Mammary epithelial cell (primary cell): Measurements from ENCODE around the gene OSTC.

Experiments used
- EZH2 ChIP-seq: IDR thresholded peaks from 2 replicates; pipeline ENCODE4 v1.6.1; 2012; ENCODE audit warnings: low read length, inconsistent platforms, borderline replicate concordance
- TF ChIP-seq, protein P1 (sequence below), 2 donors: IDR thresholded peaks in 1 of 2; conservative IDR thresholded peaks in 1 of 2; 2 replicates each; pipeline ENCODE4 v1.5.1; 2011 to 2012; ENCODE audit warnings: inconsistent platforms in 2 of 2, low read length in 2 of 2, mild to moderate bottlenecking in 2 of 2, control low read depth in 1 of 2, low read depth in 1 of 2; ENCODE audit not compliant: insufficient read depth in 1 of 2; ENCODE audit errors: extremely low read depth in 1 of 2

DNA sequence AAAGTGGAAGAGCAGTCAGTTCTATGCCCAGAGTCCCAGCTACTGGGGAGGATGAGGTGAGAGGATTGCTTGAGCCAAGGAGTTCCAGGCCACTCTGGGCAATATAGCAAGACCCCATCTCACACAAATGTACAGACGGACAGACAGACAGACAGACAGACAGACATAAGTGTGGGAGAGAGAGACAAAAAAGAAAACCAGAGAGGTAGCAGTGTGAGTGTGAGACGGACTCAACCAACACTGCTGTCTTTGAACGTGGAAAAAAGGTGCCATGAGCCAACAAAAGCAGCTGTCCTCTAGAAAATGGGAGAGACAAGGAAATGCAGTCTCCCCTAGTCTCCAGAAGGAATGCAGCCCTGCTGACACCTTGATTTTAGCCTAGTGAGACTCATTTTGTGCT, 48.2 kb upstream of the OSTC start:
- TF ChIP-seq, protein P1, sequence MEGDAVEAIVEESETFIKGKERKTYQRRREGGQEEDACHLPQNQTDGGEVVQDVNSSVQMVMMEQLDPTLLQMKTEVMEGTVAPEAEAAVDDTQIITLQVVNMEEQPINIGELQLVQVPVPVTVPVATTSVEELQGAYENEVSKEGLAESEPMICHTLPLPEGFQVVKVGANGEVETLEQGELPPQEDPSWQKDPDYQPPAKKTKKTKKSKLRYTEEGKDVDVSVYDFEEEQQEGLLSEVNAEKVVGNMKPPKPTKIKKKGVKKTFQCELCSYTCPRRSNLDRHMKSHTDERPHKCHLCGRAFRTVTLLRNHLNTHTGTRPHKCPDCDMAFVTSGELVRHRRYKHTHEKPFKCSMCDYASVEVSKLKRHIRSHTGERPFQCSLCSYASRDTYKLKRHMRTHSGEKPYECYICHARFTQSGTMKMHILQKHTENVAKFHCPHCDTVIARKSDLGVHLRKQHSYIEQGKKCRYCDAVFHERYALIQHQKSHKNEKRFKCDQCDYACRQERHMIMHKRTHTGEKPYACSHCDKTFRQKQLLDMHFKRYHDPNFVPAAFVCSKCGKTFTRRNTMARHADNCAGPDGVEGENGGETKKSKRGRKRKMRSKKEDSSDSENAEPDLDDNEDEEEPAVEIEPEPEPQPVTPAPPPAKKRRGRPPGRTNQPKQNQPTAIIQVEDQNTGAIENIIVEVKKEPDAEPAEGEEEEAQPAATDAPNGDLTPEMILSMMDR (conservative IDR thresholded peaks at IDR 0.05 in 1 of 2, IDR thresholded peaks at IDR 0.05 in 1 of 2; ENCODE audit: extremely low read depth in 1 of 2, insufficient read depth in 1 of 2, low read depth in 1 of 2, low read length in 2 of 2), result no peak
- no peak for TF ChIP-seq EZH2
